Stimulated activated naive CD8-positive, alpha-beta T cell treated with anti-CD3 and anti-CD28 coated beads, Interleukin-15, Interleukin-2, amounts not matched to agents 100 U/mL and 50 U/mL, for 24 hours (primary cell): Measurements from ENCODE around the gene MYO1E.
A peak's percentile ranks its signal among the peaks of the same experiment; 100 is the strongest.
"Not testable (repeated sequence)": the region's sequence is repeated elsewhere in the genome, so short reads cannot be mapped to it uniquely, and the experiment has no call there.

Source experiments
- ATAC-seq: fragments of 150-1000 bp; cut with Tn5 transposase; one replicate; pipeline ENCODE4 v1.10.0; 2021
- DNase-seq: peaks from one replicate; pipeline ENCODE4 v3.0.0; 2021

Gene MYO1E

DNA sequence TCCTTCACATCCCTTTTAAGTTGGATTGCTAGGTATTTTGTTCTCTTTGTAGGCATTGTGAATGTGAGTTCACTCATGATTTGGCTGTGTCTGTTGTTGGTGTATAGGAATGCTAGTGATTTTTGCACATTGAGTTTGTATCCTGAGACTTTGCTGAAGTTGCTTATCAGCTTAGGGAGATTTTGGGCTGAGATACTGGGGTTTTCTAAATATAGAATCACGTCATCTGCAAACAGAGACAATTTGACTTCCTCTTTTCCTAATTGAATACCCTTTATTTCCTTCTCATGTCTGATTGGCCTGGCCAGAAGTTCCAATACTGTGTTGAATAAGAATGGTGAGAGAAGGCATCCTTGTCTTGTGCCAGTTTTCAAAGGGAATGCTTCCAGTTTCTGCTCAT is 245.4 kb downstream of the MYO1E start:
- not testable (repeated sequence) for DNase-seq, ATAC-seq

- DNase-seq, ATAC-seq: not testable (repeated sequence)
These were observed 247.0 kb downstream of the MYO1E start for GRCh38 chr15:59125683-59126082.

DNA sequence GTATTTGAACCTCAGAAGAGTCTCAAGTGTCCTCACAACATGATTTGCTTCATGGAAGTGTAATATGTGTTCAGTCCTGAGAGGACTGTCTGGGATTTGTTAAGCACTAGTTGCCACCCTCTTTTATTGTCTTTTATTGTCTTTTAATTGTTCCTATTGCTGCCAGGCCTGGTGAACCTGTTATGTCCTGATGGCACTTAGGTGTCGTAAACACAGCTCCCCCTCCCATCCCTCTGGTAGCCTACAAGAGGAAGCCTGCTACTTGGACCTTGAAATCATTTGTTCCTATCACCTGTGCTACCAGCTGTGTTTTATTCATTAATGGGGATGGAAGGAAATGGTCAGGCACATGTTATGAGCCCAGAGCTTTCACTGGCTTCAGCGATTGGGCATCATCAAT is 248.4 kb downstream of the MYO1E start:
- no peak for ATAC-seq

DNA sequence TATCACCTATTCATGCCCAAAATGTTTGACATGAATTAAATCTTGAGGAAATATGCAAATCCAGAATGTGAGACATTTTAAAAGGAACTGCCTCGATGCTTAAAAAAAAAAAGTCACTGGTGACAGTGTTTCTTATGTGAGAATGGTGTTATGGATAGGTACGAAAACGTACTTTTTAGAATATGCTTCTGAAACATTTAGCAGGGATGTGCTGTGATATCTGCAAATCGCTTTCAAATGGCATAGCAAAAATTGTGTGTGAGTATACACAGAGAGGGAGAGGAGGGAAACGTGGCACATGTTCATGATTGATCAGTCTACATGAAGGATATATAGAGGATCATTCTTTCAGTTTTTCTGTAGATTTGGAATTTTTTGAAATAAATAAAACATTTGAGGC is 251.7 kb downstream of the MYO1E start:
- DNase-seq (no peak), ATAC-seq (no peak)

More for the DNA sequence above, 248.4 kb downstream of the MYO1E start:
- no peak for DNase-seq

GRCh38 chr15:59119625-59120024 is 253.0 kb downstream of the MYO1E start:
- ATAC-seq = no peak
- no peak for DNase-seq

- ATAC-seq (no peak), DNase-seq (no peak)
These were observed 255.9 kb downstream of the MYO1E start for GRCh38 chr15:59116771-59117170.

GRCh38 chr15:59116141-59116540 is 256.5 kb downstream of the MYO1E start:
- ATAC-seq (no peak), DNase-seq (no peak)

DNA sequence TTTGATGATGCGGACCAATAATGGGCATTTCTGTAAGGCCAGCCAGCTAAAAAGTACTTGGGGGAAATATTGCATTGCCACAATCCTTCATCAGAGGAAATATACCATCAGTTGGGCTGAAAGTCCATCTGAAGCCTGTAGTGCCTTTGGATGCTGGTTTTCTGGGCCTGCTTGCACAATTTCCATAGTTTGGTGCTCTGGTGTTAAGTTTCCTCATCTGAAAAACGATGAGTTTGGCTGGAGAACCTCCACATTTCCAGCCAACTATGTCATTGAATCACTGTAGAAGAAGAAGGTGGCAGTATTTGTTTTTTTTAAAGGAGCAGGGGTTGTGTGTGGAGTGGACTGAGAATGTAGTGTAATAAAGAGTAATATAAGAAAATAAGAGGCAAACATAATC is 257.6 kb downstream of the MYO1E start:
- no peak for DNase-seq
- no peak for ATAC-seq

GRCh38 chr15:59111251-59111650 is 261.4 kb downstream of the MYO1E start:
- DNase-seq (no peak), ATAC-seq (no peak)

- ATAC-seq = no peak
- DNase-seq = no peak
These were observed 266.8 kb downstream of the MYO1E start for GRCh38 chr15:59105854-59106253.

DNA sequence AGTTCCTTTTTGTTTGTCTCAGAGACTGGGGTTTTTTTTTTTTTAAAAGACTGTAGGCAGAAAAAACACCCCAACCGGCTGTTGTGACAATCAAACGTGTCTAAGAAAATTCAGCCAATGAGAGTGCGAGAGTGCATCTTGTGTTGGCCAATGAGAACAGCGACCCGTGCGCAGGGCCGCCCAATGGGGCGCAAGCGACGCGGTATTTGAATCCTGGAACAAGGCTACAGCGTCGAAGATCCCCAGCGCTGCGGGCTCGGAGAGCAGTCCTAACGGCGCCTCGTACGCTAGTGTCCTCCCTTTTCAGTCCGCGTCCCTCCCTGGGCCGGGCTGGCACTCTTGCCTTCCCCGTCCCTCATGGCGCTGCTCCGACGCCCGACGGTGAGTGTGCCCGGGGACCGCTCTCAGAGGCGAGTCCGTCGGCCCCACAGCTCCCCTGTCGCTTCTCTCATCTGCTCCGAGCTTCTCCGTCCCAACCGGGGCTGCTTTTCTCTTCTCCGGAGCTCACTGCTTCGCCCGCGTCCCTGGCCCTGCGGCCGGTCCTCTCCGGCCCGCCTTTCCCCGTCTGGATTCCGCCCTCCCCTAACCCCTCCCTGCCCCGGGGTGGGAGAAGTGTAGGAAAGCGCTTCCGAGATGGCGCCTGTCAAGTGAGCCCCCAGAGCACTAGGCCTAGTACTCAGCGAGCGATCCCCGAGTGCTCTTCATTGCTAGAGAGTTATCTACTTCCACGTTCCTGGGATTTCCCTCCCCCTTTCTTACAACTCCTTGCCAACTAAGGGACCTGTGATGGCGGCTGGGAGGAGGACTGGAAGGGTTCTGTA is 267.5 kb downstream of the MYO1E start, which contains the start of gene CCNB2:
TSS of gene CCNB2 (plus strand) at position 235 of the 821 bp plus-strand sequence. CDS start at position 358, 123 bp downstream.
- DNase-seq (peak; percentile 78), ATAC-seq (peak; percentile 100)

DNA sequence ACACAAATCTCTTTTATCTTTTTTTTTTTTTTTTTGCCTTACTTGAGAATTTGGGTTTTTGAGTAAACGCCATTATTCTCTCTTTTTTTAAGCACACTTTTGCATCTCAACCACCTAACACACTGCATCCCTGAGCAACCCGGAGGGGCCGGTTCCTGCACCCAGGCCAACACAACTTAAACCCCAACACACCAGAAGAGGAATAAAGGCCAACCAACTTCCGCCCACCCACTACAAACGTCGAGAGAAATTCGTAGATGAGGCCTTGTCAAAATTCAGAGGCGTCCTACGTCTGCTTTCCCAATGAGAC is 268.1 kb downstream of the MYO1E start:
- no peak for ATAC-seq
- DNase-seq = no peak

- DNase-seq (no peak), ATAC-seq (no peak)
These were observed 273.4 kb downstream of the MYO1E start for GRCh38 chr15:59099162-59099685.

GRCh38 chr15:59096429-59096828 is 276.2 kb downstream of the MYO1E start:
- peak; percentile 55 for ATAC-seq

DNA sequence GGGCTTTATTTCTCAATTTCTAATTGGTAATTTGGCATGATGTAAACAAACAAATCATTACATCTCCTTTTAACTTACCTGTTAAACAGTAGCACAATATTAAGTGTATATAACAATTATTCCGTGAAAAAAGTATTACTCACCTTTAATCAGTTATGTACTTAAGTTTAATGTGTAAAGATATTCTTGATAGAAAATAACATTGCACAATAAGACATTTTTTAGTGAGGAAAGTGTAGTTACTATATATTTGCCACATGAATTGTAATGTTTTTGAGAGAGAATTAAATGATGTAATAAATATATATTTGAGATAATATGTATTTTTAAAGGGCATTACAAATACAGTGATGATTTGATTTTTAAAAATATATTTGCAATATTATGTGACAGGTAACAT is 278.6 kb downstream of the MYO1E start:
- DNase-seq = no peak
- no peak for ATAC-seq

More at GRCh38 chr15:59096429-59096828, 276.2 kb downstream of the MYO1E start:
- DNase-seq = no peak

DNA sequence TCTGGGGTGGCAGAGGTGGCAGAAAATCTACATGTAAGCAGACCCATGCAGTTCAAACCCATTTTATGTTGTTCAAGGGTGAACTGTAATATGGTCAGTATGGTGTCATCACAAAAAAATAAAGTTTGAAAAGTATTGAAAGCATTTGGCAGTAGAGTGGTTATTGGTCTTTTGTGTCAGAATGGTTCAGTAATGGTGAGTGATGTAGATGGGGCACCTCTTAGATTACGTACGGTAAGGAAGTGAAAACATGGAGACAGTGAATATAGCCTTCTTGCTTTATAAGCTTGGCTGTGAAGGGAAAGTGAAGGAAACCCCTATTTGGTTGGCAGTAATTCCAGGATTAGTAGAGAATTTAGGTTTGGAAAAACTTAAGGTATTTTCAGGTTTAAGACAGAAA is 284.9 kb downstream of the MYO1E start:
- ATAC-seq (no peak), DNase-seq (no peak)
